Globus pallidus (tissue), 1 donor: Measurements from ENCODE around the gene AKAP13.
"Not testable (repeated sequence)": the region's sequence is repeated elsewhere in the genome, so short reads cannot be mapped to it uniquely, and the experiment has no call there.

Experiments
- DNase-seq: peaks from one replicate; pipeline ENCODE4 v3.0.0-alpha.2; 2015; ENCODE audit warnings: low spot score

The AKAP13 gene

DNA sequence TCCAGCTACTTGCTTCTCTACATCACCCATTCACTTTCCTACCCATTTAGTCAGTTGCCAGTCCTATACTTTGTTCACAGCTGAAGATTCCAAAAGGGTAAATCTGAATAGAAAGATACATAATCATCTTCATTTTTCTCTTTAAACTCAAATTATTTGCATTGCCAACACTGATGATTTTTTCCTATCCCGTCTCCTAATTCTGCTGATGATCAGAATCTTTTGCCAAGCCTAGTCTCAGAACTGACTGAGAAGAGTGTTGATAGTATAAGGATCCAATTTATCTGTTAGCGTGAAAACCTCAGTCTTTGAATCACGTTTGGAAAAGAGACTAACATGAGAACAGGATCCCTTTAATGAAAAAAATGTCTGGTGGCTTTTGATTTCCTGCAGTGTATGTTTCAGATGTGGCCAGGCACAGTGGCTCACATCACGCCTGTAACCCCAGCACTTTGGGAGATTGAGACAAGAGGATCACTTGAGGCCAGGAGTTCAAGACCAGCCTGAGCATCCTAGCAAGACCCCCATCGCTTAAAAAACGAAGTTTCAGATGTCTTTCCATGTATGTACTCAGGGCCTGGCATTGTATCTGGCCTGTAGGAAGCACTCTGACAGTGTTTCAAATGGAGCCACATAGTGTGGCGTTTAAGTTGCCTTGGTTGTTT is 244.9 kb downstream of the AKAP13 start:
- no peak for DNase-seq

DNA sequence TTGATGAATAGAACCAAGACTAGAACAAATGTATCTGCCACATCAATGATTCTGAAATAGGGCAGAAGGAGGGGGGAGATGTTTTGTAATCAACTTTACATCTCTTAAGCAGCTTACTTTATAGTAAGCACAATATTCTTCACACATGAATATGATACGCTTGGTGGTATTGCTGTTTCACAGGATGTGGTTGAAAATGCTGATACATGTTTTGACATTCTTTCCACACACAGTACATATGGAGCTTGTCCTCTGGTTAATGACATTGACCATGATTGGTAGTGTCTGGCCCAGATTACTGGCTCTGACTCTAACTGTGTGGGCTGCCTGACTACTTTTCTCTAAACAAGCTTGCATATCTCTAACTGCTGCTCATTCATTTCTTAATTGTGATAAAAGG is 245.5 kb downstream of the AKAP13 start:
- DNase-seq, result no peak

DNA sequence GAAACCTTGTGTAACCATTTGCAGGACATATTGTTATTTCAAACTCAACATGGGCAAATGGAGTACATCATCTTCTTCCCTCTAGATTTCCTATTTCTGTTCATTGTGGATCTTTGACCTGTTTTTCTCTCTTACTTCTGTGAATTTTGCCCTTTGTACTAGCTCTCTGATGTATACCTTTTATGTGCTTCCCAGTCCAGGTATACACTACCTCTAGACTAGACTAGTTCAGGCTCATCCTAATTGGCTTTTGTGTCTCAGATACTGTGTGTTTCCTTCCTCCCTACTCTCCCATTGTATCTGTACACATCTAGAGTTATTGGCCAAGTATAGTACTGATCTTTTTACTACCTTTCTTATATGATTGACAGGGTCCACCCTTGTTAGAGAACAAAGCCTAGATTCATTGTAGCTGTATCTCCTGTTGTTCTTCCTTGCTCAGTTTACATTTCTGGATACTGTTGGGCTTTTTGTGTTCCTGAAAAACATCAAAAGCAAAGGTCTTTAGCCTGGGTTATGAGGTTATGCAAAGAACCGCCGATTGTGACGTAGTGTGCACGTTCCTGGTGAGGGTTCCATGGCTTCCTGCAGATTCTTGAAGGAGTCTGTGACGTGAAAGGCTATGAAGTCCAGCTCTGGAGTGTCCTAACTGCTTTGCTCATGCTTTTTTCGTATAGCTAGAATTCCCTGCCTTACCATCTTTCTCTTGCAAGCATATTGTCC is 247.0 kb downstream of the AKAP13 start:
- no peak for DNase-seq

DNA sequence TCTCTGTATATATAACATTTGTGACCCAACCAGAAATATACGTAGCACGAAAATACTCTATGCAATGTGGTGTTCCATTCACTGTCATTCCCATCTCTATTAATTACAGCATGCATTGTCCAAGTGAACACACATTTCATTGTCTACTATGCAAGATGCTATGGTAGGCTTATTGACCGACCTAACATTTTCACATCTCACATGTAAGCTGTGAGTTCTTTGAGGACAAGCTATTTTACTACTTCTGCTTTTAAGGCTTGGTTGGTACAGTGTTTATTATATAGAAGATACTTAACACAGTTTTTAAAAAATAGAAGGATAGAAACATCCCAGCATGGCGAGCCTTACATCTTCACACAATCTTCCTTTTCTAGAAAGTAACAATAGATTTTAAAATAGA is 249.9 kb downstream of the AKAP13 start:
- no peak for DNase-seq

DNA sequence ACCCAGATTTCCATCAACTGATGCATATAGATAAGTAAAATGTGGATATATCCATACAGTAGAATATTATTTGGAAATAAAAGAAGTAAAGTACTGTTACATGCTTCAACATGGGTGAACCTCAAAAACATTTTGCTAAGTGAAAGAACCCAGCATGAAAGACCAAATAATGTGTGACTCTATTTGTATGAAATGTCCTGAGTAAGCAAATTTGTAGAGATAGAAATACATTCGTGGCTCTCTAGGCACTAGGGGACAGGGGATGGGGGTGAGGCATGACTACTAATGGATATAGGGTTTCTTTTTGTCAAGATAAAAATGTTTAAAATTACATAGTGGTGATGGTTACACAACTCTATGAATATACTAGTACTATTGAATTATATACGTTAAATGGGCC is 250.6 kb downstream of the AKAP13 start:
- DNase-seq, result no peak

DNA sequence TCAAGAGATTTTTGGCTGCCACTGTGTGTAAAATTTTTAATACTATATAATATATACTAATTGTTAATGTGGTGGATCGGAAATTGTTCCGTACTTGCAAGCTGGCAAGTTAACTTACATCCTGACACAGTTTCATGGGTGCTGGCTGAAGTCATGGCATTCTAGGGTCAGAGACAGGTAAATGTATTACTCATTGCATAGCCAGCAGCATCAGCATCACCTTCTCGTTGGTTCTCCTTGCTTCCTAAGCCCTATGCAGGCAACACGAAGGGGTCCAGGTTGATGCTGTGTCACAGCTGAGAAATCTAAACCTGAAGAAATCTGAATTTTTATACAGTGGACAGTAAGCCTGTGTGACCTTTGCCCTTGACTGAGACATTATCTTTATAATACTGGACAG is 251.6 kb downstream of the AKAP13 start:
- no peak for DNase-seq

DNA sequence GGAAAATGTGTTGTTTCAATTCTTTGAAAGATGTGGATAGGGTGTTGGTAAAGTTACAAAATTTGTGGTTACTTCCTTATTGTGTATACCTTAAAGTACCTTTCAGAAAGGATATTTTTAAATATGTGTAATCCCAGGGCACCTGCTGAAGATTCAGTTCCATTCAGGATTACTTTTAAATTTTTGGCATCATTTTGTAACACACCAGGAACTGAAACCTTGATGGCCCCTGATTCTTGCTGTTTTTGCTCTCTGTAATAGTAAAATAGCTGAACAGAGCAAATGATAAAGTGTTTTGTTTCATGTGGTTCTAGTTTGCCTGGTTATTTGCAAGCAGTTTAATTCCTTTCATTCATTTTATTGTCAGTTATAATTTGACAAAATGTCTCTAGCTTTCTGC is 253.5 kb downstream of the AKAP13 start:
- no peak for DNase-seq

DNA sequence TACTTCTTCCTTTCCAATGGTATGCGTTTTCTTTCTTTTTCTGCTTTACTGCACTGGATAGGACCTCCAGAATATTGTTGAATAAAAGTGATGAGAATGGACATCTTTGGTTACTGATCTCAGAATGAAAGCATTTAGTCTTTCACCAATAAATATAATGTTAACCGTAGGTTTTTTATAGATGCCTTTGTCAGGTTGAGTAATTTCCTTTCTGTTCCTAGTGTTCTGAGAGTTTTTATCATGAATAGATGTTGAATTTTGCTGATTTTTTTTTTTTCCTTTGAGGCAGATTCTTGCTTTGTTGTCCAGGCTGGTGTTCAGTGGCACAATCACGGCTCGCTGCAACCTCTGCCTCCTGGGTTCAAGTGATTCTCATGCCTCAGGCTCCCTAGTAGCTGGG is 255.9 kb downstream of the AKAP13 start:
- DNase-seq, result no peak

DNA sequence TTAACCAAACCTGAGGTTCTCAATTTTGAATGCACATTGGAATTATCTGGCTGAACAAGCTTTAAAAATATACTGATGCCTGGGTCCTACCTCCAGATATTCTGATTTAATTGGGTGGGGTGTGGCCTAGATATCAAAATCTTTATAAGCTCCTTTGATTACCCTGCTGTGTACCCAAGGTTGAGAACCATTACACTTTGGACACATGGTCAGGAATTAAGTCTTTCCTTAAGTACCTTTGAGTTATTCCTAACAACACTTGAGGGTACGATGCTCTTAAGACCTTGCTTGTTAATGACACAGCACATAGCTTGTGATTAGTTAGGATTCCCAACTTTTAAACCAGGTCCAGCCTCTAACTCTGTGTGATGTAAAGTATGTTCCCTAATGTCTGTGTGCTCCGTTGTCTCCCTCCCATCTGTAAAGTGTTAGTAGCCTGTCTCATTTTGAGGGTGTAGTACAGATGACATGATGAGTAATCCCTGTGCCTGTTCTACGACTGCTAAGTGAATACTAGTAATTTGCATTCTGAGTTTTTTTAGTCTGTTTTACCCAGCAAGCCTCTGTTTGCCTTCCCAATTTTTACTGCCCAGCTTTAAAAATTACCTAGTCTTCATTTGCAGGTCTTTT is 259.5 kb downstream of the AKAP13 start:
- no peak for DNase-seq

DNA sequence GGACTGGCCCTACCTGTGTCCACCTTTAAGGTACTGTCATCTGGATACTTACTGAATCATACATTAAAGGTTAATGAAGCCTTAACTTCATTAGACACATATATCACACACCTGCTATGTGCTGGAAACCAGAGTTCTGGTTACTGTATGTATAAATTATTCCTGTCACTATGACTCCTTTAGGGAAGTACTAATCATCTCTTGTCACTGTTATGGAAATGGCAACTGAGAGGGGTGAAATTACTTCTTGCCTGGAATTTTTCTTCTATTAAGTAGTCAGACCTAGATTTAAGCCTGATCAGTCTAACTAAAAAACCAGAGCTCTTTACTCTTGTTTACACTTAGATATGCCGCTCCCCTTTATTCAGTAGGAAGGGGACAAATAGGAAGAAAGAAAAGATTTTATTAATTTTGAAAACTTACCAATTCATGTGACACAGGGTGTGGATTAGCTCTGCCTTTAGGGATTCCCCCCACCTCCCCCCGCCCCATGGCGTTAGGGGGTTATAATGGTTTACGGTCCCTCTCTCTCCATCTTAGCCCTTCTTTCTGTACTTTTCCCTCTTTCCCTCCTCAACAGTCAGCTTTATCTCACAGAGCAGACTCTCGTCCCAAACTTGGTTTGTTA is 261.8 kb downstream of the AKAP13 start:
- no peak for DNase-seq

DNA sequence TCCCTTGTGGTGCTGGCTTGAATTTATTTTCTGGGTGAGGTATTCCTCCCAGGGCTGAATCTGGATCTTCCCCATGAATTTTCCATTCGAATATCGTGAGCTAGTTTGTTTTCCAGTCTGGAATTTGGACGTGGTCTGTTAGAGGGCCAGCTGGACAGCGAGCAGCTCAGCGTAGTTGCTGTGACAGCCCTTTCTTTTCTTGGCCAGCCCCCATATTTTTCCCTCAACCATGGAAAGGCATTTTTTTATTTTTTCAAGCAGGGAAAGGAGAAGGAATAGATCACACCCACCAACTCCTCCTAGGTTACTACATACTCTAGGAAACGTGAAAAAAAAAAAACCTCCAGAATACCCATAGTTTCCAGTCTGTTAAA is 262.3 kb downstream of the AKAP13 start:
- peak; percentile 20 for DNase-seq

DNA sequence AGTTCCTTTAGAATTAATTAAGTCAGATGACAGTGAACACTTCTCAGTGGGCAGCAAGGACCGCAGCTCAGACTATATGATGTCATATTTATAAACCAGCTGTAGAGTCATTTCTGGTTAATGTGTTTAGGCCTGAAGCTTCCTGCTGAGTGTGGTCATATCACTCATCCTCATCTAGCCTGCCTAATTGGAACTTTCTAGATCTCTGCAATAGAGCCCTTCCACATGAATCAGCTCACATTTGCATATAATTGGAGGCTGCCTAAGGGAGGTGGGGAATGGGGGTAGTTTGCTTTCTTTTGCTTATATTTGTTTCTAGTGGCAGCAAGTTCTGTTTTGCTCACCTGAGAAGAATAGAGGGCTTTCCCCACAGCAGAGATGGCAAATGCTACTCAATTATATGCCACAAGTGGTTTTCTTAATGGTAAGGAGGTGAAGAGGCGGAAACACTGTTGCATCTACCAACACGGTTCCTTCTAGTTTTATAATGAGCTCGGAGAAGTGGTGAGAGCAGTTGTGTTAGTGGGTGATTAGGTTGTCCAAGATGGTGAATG is 266.2 kb downstream of the AKAP13 start:
- no peak for DNase-seq

DNA sequence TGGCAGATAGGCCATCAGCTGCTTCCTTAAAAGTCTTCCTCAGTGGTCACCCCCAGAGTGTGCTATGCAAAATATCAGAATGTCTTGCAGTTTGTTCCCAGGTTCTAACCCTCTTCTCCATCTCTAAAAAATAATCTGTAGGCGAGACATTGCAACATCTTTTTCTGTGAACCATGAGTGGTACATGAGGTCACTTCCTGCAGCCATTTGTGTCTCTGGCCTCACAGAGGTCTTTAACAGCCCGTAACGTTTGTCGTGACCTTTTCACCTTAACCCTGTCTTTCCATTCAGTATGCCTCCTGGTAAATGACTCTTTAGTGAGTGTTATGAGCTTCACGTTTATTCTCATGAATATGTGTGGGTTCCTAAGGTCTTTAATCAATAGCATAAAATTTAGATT is 269.0 kb downstream of the AKAP13 start:
- no peak for DNase-seq

DNA sequence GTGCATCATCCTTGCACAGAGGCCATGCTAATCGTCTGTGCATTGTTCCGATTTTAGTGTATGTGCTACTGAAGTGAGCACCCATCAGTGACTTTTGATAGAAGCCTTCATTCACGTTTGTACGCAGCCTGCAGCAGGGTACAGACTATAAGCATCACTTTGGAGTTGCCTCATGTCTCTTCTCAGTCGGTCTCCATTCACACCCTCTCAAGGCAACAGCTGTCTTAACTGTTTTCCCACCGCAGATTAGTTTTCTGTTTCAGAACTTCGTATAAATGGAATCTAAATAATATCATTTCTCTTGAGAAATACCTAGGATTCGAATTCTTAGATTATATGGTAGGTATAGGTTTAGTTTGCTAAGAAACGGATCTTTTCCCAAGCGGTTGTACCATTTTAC is 271.1 kb downstream of the AKAP13 start:
- no peak for DNase-seq

DNA sequence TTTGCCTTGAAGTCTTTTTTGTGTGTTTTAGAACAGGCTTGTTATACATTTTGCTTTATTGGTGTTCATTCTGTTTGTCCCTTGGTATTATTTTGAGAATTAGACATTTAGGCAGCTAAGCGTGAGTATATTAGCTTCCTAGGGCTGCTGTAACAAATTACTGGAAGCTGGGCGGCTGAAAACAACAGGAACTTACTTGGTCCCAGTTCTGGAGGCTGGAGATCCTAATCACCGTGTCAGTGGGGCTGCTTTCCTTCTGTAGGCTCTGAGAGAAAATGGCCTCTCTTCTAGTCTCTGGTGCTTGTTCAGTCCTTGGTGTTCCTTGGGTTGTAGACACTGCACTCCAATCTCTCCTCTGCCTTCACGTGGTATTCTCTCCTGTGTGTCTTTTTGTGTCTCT is 272.1 kb downstream of the AKAP13 start:
- no peak for DNase-seq

DNA sequence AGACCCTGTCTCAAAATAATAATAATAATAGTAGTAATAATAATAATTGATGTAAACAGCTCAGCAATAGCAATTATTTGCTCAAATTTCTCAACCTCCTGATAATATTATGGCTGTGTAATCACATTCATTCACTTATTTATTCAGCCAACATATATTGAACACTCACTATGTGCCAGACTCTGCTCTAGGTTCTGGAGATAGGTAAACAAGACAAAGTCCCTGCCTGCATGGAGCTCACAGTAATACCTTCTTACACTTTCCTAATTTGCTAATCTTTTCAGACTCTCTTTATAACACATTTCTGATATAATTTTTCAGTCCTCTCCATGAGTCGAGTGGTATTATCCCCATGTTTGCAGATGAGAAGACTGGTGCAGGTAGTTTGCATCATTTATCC is 276.7 kb downstream of the AKAP13 start:
- DNase-seq, result no peak

DNA sequence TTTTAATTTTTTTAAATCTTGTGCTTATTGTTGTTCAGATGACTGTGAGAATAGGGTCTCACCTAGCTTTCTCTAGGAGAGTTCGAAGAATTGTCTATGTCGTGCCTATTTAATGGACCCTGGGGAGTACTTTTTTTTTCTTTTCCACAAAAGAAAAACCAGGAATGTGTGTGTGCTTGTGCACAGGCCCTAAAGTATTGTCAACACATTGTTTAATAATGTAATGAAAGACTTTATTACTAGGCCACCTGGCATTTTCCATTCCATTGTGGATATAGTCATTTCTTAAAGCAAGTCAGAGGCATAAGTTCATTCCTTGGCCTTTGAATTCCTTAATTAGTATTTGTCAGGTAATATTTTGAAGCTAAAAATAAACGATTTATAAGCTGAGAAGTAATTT is 278.4 kb downstream of the AKAP13 start:
- DNase-seq, result no peak

DNA sequence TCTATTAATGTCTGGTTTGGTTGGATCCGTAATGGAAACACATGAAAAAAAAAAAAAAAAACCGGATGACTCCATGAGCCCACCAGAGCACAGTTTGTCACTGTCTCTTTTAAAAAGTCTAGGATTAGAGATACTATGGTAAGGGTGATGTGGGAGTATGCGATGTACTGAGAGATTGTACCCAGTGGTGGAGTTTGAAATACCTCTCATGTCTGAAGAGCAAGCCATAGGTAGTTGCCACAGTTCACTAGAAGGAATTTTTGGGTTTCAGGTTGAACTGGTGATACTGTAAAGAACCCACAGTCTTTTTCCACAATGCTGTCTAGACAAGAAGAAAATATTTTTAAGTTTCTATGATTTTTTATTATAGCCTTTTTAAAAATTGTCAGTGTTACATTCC is 281.5 kb downstream of the AKAP13 start:
- DNase-seq, result no peak

DNA sequence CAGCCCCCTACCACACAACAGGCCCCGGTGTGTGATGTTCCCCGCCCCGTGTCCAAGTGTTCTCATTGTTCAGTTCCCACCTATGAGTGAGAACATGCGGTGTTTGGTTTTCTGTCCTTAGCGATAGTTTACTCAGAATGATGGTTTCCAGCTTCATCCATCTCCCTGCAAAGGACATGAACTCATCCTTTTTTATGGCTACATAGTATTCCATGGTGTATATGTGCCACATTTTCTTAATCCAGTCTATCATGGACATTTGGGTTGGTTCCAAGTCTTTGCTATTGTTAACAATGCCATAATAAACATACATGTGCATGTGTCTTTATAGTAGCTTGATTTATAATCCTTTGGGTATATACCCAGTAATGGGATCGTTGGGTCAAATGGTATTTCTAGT is 285.3 kb downstream of the AKAP13 start:
- not testable (repeated sequence) for DNase-seq

DNA sequence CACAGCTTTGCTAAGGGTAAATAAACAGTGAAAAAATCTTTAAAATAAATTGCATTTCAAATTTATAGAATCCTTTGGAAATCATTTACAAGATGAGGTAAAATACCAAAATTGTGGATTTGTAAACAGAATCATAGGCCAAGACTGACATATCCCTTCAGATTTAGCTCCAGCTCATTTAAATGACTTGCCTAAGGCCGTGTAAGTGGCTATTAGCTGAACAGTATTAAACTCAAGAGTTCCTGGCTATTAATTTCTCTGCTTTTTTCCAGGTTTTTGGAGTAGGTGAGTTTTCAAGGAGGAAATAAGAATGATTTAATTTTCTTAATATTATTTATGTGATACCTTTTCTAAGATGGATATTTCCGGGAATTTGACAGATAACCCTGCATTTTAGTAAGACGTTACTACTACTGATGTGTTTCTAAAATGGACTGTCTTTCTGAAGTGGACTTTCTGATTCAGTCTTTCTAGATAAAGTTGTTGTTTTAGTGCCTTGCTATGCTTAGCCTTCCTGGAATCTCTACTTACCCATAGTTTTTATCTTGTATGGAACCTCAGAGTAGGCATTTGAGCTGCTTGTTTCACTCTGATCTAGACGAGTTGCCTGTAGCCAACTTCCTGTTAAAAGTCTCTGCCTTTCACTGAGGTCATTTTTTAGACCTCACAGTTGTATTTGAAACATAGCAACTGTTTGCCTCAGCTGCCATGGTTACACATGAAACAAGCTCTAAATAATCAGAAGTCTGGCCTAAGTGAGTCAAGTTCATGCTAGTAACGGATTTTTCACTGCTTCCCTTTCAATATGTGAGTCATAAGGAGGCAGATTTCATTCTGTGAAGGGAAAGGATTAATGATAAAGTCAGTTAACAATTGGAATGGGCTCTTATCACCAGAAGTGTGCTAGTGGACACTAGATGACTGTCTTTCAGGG is 287.4 kb downstream of the AKAP13 start:
- DNase-seq, result peak; percentile 19

DNA sequence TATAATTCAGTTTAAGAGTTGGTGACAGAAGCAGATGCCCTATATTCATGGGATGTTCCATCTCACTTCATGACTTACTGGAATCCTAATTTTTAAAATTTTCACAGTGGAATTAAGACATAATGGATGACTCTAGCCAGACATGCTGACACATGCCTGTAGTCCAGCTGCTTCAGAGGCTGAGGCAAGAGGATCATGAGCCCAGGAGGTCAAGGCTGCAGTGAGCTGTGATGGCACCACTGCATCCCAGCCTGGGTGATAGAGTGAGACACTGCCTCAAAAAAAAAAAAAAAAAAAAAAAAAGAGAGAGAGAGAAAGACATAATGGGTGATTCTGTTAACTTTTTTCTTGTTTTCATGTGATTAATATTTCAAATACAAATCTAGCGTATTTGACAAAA is 290.8 kb downstream of the AKAP13 start:
- DNase-seq, result no peak
